Stomach (tissue), 4 donors: ENCODE results near the gene DMTF1.

Source experiments
- EP300 ChIP-seq: sonication (generic); formaldehyde crosslinking; IDR thresholded peaks from one replicate; pipeline ENCODE4 v1.6.1; 2017; ENCODE audit warnings: antibody characterized with exemption
- POLR2A ChIP-seq, 4 donors: fragments of 450-650 bp; IDR thresholded peaks; one replicate each; pipeline ENCODE4 v1.6.1; 2016; ENCODE audit warnings: antibody characterized with exemption in 4 of 4, control low read depth in 2 of 4, mild to moderate bottlenecking in 1 of 4, moderate library complexity in 1 of 4
- TF ChIP-seq, protein P1 (sequence below), 7 experiments: fragments of 450-650 bp in 4 of 7; fragments of 200-600 bp in 3 of 7; sonication (generic) in 3 of 7; IDR thresholded peaks; one replicate each; pipeline ENCODE4 v1.5.1; 2016 to 2019; ENCODE audit warnings: antibody characterized with exemption in 7 of 7, control low read depth in 2 of 7, mild to moderate bottlenecking in 1 of 7

GRCh38 chr7:87217983-87218653, 65.9 kb downstream of the DMTF1 start:
- TF ChIP-seq, protein P1, sequence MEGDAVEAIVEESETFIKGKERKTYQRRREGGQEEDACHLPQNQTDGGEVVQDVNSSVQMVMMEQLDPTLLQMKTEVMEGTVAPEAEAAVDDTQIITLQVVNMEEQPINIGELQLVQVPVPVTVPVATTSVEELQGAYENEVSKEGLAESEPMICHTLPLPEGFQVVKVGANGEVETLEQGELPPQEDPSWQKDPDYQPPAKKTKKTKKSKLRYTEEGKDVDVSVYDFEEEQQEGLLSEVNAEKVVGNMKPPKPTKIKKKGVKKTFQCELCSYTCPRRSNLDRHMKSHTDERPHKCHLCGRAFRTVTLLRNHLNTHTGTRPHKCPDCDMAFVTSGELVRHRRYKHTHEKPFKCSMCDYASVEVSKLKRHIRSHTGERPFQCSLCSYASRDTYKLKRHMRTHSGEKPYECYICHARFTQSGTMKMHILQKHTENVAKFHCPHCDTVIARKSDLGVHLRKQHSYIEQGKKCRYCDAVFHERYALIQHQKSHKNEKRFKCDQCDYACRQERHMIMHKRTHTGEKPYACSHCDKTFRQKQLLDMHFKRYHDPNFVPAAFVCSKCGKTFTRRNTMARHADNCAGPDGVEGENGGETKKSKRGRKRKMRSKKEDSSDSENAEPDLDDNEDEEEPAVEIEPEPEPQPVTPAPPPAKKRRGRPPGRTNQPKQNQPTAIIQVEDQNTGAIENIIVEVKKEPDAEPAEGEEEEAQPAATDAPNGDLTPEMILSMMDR (IDR thresholded peaks at IDR 0.05) = no peak
- TF ChIP-seq EP300 (no peak), POLR2A (IDR thresholded peaks at IDR 0.05) (no peak)
